PC-3 (cell line): ENCODE results near the gene RAB3C. TPM values are rescaled to one million over a fixed set of nuclear protein-coding genes. Genes with fewer than 3 reads are reported as not detected.

ENCODE experiments used
- ATAC-seq: fragments of 200-7000 bp; cut with Tn5 transposase; 2 replicates; pipeline ENCODE4 v1.9.1; 2020; ENCODE audit warnings: mild to moderate bottlenecking, moderate library complexity
- BruUV-seq: library from RNA; stranded (reverse); fragments of 400-500 nt; replicated peaks from 2 replicates; lab custom pipeline; 2021; lab: Mats Ljungman, UMichigan
- CTCF ChIA-PET: fragments of 300-600 bp; sonication (Branson Sonifier 250); formaldehyde crosslinking; loops from one replicate; lab custom pipeline; 2022; ENCODE audit warnings: antibody characterized with exemption; lab: Charles Lee
- POLR2A ChIA-PET: fragments of 300-600 bp; sonication (Branson Sonifier 250); formaldehyde crosslinking; loops from one replicate; lab custom pipeline; 2022; ENCODE audit warnings: antibody characterized with exemption; ENCODE audit not compliant: unreplicated experiment; lab: Charles Lee
- DNase-seq: peaks from one replicate; pipeline ENCODE4 v3.0.0-alpha.2; 2015
- H2AFZ ChIP-seq: fragments of 300-600 bp; sonication (generic); 2 replicates; pipeline ENCODE4 v1.6.0; 2016; ENCODE audit warnings: antibody characterized with exemption, low read length
- H3F3A ChIP-seq: fragments of 300-600 bp; sonication (generic); one replicate; pipeline ENCODE4 v1.6.0; 2017; ENCODE audit warnings: antibody characterized with exemption, low read length, control low read depth, mild to moderate bottlenecking; ENCODE audit not compliant: unreplicated experiment
- H3K27ac ChIP-seq: fragments of 300-600 bp; sonication (generic); 2 replicates; pipeline ENCODE4 v1.5.1; 2016; ENCODE audit warnings: mild to moderate bottlenecking, low read length
- H3K27me3 ChIP-seq: fragments of 300-600 bp; sonication (generic); 2 replicates; pipeline ENCODE4 v1.6.1; 2016; ENCODE audit warnings: low read length, mixed read lengths
- H3K36me3 ChIP-seq: fragments of 300-600 bp; sonication (generic); 2 replicates; pipeline ENCODE4 v1.6.1; 2016; ENCODE audit warnings: low read depth, mixed run types, low read length, mixed read lengths
- H3K4me1 ChIP-seq: fragments of 300-600 bp; sonication (generic); 2 replicates; pipeline ENCODE4 v1.5.1; 2016; ENCODE audit warnings: low read length; ENCODE audit not compliant: insufficient read depth
- H3K4me2 ChIP-seq: fragments of 300-600 bp; sonication (generic); 2 replicates; pipeline ENCODE4 v1.6.0; 2016; ENCODE audit warnings: low read length
- H3K4me3 ChIP-seq: fragments of 300-600 bp; sonication (generic); 2 replicates; pipeline ENCODE4 v1.5.1; 2016; ENCODE audit warnings: mild to moderate bottlenecking, low read length, mixed read lengths
- H3K79me2 ChIP-seq: fragments of 300-600 bp; sonication (generic); 2 replicates; pipeline ENCODE4 v1.6.1; 2017; ENCODE audit warnings: low read length, mixed read lengths
- H3K9ac ChIP-seq: fragments of 300-600 bp; sonication (generic); 2 replicates; pipeline ENCODE4 v1.6.0; 2016; ENCODE audit warnings: mild to moderate bottlenecking, low read length
- H3K9me2 ChIP-seq: fragments of 300-600 bp; sonication (generic); replicated peaks from 2 replicates; pipeline ENCODE4 v1.6.1; 2016; ENCODE audit warnings: mixed run types, low read length, mixed read lengths
- H3K9me3 ChIP-seq: fragments of 300-600 bp; sonication (generic); 2 replicates; pipeline ENCODE4 v1.6.1; 2016; ENCODE audit warnings: low read length, mixed read lengths
- H4K20me1 ChIP-seq: fragments of 300-600 bp; sonication (generic); 2 replicates; pipeline ENCODE4 v1.6.1; 2016; ENCODE audit warnings: low read length, mixed read lengths
- EZH2 ChIP-seq: fragments of 300-600 bp; sonication (generic); IDR thresholded peaks from one replicate; pipeline ENCODE4 v1.6.1; 2017; ENCODE audit warnings: antibody characterized with exemption, mild to moderate bottlenecking, low read length; ENCODE audit not compliant: unreplicated experiment
- EZH2phosphoT487 ChIP-seq: fragments of 300-600 bp; sonication (generic); IDR thresholded peaks from 2 replicates; pipeline ENCODE4 v1.6.1; 2018; ENCODE audit warnings: mild to moderate bottlenecking, antibody characterized with exemption, low read length, borderline replicate concordance
- intact Hi-C: fragments of 100-400 bp; cut with micrococcal nuclease; formaldehyde crosslinking; loops from 2 replicates; pipeline ENCODE4 v1.9.0; 2023
- total RNA-seq: library from RNA; depleted of rRNA; stranded (reverse); fragments of >200 nt; gene quantifications from 2 replicates; pipeline ENCODE4 v1.2.3, GENCODE V29; 2014
- TF ChIP-seq, protein P1 (sequence below): fragments of 300-600 bp; sonication (generic); conservative IDR thresholded peaks from 2 replicates; pipeline ENCODE4 v1.5.1; 2017; ENCODE audit warnings: antibody characterized with exemption, low read depth, mild to moderate bottlenecking, low read length

The RAB3C gene
- total RNA-seq, 1 experiment from 2014 or later: not detected

DNA sequence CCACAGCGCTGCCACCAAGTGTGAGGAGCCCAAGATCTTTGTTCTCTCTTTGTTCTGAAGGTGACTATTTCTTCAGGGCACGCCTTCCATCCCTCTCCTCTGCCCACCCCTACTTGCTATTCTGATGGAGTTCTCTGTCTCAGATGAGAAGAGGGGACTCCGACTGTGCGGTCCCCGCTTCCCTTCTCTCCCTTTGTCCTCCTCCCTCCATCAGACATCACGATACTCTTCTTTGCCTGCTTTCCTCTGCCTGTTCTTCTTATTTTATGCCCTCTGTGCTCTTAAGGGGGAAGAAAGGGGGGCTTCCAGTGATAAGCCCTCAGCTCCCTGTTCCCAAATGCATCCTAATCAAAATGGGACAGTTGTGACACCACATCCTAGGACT is 307.8 kb downstream of the RAB3C start:
- BruUV-seq: no TSS peak
- ChIA-PET CTCF (no interaction called here), POLR2A (no interaction called here)
- DNase-seq (no peak), ATAC-seq (no peak)
- H3K9me3 ChIP-seq: no peaks in the 10 kb centered on the region
- no peaks in the 10 kb centered on the region for H4K20me1 ChIP-seq
- peaks cover 8% of the 10 kb centered on the region for H3K4me1 ChIP-seq
- intact Hi-C loops: loop anchor here (1.0 to 5.0 kb wide), 4 partner anchors 54 to 772 kb away; no protein-coding TSS in a partner anchor
- no peaks in the 10 kb centered on the region for H3K36me3 ChIP-seq
- TF ChIP-seq EZH2 (no peak), EZH2phosphoT487 (no peak)
- TF ChIP-seq, protein P1, sequence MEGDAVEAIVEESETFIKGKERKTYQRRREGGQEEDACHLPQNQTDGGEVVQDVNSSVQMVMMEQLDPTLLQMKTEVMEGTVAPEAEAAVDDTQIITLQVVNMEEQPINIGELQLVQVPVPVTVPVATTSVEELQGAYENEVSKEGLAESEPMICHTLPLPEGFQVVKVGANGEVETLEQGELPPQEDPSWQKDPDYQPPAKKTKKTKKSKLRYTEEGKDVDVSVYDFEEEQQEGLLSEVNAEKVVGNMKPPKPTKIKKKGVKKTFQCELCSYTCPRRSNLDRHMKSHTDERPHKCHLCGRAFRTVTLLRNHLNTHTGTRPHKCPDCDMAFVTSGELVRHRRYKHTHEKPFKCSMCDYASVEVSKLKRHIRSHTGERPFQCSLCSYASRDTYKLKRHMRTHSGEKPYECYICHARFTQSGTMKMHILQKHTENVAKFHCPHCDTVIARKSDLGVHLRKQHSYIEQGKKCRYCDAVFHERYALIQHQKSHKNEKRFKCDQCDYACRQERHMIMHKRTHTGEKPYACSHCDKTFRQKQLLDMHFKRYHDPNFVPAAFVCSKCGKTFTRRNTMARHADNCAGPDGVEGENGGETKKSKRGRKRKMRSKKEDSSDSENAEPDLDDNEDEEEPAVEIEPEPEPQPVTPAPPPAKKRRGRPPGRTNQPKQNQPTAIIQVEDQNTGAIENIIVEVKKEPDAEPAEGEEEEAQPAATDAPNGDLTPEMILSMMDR: no peak
- no peaks in the 10 kb centered on the region for H3F3A ChIP-seq
- H3K79me2 ChIP-seq: no peaks in the 10 kb centered on the region
- no peak overlapping the region for H3K4me3 ChIP-seq
- H3K4me2 ChIP-seq: peak overlapping the region; percentile 88; the same call in 1 of the 2 replicates
- H2AFZ ChIP-seq: no peak overlapping the region
- H3K9ac ChIP-seq: peak overlapping the region; percentile 52
- H3K27me3 ChIP-seq: no peaks in the 10 kb centered on the region
- peak overlapping the region; percentile 92 for H3K27ac ChIP-seq
- H3K9me2 ChIP-seq: no peaks in the 10 kb centered on the region

DNA sequence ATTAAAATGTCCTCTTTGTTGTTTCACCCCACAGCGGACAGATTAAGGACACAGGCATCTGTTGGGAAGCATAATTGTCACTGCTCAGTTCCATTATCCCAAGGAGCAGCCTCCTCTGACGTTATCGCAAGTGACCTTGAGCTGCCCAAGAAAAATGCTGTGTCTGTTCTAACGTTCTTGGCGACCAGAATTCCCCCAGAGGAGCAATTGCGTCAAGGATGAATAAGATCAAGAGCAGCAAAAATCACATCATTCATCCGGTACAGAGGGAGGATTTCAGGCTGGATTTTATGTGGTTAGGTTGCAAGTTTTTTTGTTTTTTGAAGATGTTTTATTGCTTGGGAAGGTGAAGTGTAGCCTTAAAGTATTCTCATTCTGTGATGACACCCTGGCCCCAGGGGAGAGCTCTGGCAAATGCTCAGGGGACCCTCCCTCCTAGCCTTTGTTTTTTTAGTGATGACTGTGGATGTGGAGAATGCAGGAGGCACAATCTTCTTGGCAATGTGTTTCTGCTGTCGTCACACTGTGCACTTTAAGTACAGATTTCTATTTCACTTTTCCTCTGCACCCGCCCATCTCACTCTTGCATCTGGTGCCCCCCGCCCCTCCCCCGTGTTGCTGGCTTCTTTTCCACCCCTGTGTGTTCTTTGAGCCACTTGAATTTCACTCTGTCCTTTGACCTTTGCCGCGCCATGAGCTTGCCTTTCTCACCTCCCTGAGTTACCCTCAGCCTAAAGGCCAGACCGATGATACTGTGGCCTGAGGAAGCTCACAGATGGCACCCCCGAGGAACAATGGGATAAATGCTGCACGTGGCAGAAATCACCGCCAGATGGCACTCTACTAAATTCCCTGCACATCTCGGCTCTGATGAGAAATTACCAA is 308.5 kb downstream of the RAB3C start:
- peak; percentile 76 for ATAC-seq
- Histone ChIP-seq H3K4me2 (peak overlapping the region; percentile 88), H3K36me3 (no peaks in the 10 kb centered on the region), H3K4me3 (peak overlapping the region; percentile 58; the same call in 1 of the 2 replicates), H3K27ac (peak overlapping the region; percentile 92), H2AFZ (peak overlapping the region; percentile 74), H4K20me1 (no peaks in the 10 kb centered on the region), H3K9me2 (no peaks in the 10 kb centered on the region), H3K79me2 (no peaks in the 10 kb centered on the region), H3K27me3 (no peaks in the 10 kb centered on the region), H3F3A (no peaks in the 10 kb centered on the region), H3K9me3 (no peaks in the 10 kb centered on the region), H3K9ac (peak overlapping the region; percentile 71), H3K4me1 (peaks cover 8% of the 10 kb centered on the region)
- TF ChIP-seq EZH2 (no peak), EZH2phosphoT487 (no peak)
- TF ChIP-seq, protein P1: peak; percentile 62
- CTCF ChIA-PET: interaction anchor here (0.5 to 0.7 kb wide), 4 partner anchors 10 to 1112 kb away, joined by 3 to 8 read pairs (median 4); no protein-coding TSS in a partner anchor
- POLR2A ChIA-PET: interaction anchor here (0.5 to 0.7 kb wide), 3 partner anchors 53 to 1012 kb away, joined by 3 to 15 read pairs (median 3); no protein-coding TSS in a partner anchor
- intact Hi-C loops: loop anchor here (1.0 to 5.0 kb wide), 4 partner anchors 53 to 771 kb away; no protein-coding TSS in a partner anchor
- DNase-seq: peak; percentile 81
- no TSS peak for BruUV-seq
